GM21390 (cell line): ENCODE data around the gene PERP.
A peak's percentile ranks its signal among the peaks of the same experiment; 100 is the strongest.
"Not testable (repeated sequence)": the region's sequence is repeated elsewhere in the genome, so short reads cannot be mapped to it uniquely, and the experiment has no call there.

Experiments
- ATAC-seq: cut with Tn5 transposase; IDR thresholded peaks from one replicate; pipeline ENCODE4 v1.9.1; 2021; ENCODE audit not compliant: unreplicated experiment

The PERP gene

GRCh38 chr6:138107078-138107751 lies at the start of gene PERP:
TSS of gene PERP (minus strand) at chr6:138107419. CDS start at chr6:138107340, 79 bp downstream.
- ATAC-seq = peak; percentile 69

- ATAC-seq = no peak
Measured at GRCh38 chr6:138155443-138155842, 48.2 kb upstream of the PERP start.

- no peak for ATAC-seq
Measured at GRCh38 chr6:138146544-138146943, 39.3 kb upstream of the PERP start.

GRCh38 chr6:138145402-138145801 lies 38.2 kb upstream of the PERP start:
- peak; percentile 83 for ATAC-seq

GRCh38 chr6:138142806-138143205 lies 35.6 kb upstream of the PERP start:
- no peak for ATAC-seq

GRCh38 chr6:138129190-138129589 lies 22.0 kb upstream of the PERP start:
- no peak for ATAC-seq

GRCh38 chr6:138128096-138128495 lies 20.9 kb upstream of the PERP start:
- ATAC-seq = no peak

GRCh38 chr6:138124096-138124495 lies 16.9 kb upstream of the PERP start:
- ATAC-seq = no peak

- no peak for ATAC-seq
Measured at GRCh38 chr6:138119976-138120375, 12.8 kb upstream of the PERP start.

GRCh38 chr6:138119229-138119628 lies 12.0 kb upstream of the PERP start:
- ATAC-seq = not testable (repeated sequence)

GRCh38 chr6:138117376-138117914 lies 10.2 kb upstream of the PERP start:
- ATAC-seq = no peak

GRCh38 chr6:138116661-138116999 lies 9.4 kb upstream of the PERP start:
- no peak for ATAC-seq

GRCh38 chr6:138115877-138116660 lies 8.8 kb upstream of the PERP start:
- ATAC-seq = peak; percentile 69

GRCh38 chr6:138115201-138115600 lies 8.0 kb upstream of the PERP start:
- no peak for ATAC-seq

- ATAC-seq = no peak
Measured at GRCh38 chr6:138113588-138114210, 6.5 kb upstream of the PERP start.

- ATAC-seq = no peak
Measured at GRCh38 chr6:138110229-138110628, 3.0 kb upstream of the PERP start.

GRCh38 chr6:138109042-138109997 lies 2.1 kb upstream of the PERP start:
- peak; percentile 43 for ATAC-seq

- peak; percentile 17 for ATAC-seq
Measured at GRCh38 chr6:138107752-138108592, 753 bp upstream of the PERP start.

- no peak for ATAC-seq
Measured at GRCh38 chr6:138106665-138107077, 548 bp downstream of the PERP start.
